Testis (tissue), 2 donors: ENCODE results near the gene ARHGEF10L.

ENCODE experiments used
- POLR2A ChIP-seq: fragments of 450-650 bp; IDR thresholded peaks from one replicate; pipeline ENCODE4 v1.6.1; 2017; ENCODE audit warnings: antibody characterized with exemption, mild to moderate bottlenecking, moderate library complexity
- TF ChIP-seq, protein P1 (sequence below), 3 experiments: fragments of 450-650 bp in 2 of 3; fragments of 200-600 bp in 1 of 3; sonication (generic) in 1 of 3; IDR thresholded peaks; one replicate each; pipeline ENCODE4 v1.5.1; 2016 to 2019; ENCODE audit warnings: antibody characterized with exemption in 3 of 3, mild to moderate bottlenecking in 2 of 3, moderate library complexity in 1 of 3

DNA sequence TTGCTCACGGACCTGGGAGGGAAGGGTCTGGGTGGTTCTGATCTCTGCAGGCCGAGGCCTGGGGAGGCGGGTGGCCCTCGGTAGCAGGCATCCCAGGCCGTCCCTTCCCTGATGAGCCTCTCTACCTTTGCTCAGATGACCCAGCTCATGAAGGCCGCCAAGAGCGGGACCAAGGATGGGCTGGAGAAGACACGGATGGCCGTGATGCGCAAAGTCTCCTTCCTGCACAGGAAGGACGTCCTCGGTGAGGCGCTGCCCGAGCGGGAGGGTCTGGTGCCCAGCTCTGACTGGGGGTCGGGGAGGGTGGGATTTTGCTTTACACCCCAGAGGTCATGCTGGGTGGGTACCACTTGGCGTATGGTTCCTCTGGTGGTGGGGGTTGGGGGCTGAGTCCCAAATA lies 76.5 kb downstream of the ARHGEF10L start:
- TF ChIP-seq, protein P1, sequence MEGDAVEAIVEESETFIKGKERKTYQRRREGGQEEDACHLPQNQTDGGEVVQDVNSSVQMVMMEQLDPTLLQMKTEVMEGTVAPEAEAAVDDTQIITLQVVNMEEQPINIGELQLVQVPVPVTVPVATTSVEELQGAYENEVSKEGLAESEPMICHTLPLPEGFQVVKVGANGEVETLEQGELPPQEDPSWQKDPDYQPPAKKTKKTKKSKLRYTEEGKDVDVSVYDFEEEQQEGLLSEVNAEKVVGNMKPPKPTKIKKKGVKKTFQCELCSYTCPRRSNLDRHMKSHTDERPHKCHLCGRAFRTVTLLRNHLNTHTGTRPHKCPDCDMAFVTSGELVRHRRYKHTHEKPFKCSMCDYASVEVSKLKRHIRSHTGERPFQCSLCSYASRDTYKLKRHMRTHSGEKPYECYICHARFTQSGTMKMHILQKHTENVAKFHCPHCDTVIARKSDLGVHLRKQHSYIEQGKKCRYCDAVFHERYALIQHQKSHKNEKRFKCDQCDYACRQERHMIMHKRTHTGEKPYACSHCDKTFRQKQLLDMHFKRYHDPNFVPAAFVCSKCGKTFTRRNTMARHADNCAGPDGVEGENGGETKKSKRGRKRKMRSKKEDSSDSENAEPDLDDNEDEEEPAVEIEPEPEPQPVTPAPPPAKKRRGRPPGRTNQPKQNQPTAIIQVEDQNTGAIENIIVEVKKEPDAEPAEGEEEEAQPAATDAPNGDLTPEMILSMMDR (IDR thresholded peaks at IDR 0.05) = no peak
- TF ChIP-seq POLR2A = no peak
